ENCODE results near the gene CDH12.

The CDH12 gene

DNA sequence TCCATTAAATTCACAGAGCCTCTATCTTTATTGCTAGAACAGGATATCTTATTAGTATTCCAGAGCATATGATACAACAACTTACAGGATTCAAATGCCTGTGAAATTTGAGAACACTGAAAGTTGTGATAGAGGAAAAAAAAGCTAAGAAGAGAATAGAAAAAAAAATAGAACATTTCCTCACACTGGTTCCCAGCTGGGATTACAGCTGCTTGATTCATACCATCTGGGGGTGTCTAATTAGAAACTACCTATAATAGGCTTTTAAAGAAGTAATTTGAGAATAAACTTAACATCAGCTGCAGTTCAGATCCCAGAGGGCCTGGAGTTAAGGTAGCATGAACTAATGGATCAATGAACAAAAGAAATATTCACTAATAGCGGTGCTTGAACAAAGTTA is 922.0 kb downstream of the CDH12 start:
- TF ChIP-seq, protein P1, sequence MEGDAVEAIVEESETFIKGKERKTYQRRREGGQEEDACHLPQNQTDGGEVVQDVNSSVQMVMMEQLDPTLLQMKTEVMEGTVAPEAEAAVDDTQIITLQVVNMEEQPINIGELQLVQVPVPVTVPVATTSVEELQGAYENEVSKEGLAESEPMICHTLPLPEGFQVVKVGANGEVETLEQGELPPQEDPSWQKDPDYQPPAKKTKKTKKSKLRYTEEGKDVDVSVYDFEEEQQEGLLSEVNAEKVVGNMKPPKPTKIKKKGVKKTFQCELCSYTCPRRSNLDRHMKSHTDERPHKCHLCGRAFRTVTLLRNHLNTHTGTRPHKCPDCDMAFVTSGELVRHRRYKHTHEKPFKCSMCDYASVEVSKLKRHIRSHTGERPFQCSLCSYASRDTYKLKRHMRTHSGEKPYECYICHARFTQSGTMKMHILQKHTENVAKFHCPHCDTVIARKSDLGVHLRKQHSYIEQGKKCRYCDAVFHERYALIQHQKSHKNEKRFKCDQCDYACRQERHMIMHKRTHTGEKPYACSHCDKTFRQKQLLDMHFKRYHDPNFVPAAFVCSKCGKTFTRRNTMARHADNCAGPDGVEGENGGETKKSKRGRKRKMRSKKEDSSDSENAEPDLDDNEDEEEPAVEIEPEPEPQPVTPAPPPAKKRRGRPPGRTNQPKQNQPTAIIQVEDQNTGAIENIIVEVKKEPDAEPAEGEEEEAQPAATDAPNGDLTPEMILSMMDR (IDR thresholded peaks at IDR 0.05; ENCODE audit: insufficient read depth, missing control alignments) = no peak
- DNase-seq (ENCODE audit: insufficient read length, low spot score) (no peak), FAIRE-seq (peak; percentile 55)

DNA sequence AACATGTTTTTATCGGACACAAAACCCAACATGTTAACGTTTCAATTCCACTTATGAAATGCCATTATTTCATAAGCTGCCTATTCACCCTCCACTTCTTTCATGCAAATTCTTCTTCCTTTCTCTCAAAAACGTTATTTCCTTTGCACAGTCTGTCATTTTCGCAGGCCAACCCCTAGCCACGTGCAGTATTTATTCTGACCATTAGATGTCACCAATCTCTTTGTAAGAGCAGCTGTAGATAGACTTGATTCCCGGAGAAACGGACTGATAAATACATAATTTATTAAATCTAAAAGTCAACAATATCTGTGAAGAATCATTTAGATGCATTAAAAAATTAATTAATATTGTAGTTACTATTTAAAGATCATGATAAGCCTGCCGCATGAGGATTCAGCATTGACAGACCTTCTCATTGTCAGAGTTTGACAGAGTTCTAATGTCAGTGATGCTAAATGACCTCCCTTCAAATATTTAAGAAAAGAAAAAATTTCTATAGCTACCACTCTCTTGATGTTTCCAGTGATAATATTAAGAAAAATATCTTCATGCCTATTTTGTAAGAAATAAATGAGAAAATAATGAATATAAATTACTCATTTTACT is 933.6 kb downstream of the CDH12 start:
- no peak for DNase-seq (ENCODE audit: insufficient read length, low spot score)
- peak; percentile 77 for FAIRE-seq
- TF ChIP-seq, protein P1 (IDR thresholded peaks at IDR 0.05; ENCODE audit: insufficient read depth, missing control alignments) = peak; percentile 90

DNA sequence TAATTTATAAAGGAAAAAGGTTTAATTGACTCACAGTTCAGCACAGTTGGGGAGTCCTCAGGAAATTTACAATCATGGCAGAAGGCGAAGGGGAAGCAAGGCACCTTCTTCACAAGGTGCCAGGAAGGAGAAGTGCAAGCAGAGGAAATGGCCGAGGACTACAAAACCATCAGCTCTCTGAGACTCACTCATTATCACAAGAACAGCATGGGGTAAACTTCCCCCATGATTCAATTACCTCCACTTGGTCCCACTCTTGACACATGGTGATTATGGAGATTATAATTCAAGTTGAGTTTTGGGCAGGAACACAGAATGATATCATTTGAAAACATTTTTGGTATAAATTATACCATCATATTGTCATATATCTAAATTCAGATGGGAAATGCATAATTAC is 934.7 kb downstream of the CDH12 start:
- DNase-seq (ENCODE audit: insufficient read length, low spot score) (no peak), FAIRE-seq (no peak)
- TF ChIP-seq, protein P1 (IDR thresholded peaks at IDR 0.05; ENCODE audit: insufficient read depth, missing control alignments) = no peak

DNA sequence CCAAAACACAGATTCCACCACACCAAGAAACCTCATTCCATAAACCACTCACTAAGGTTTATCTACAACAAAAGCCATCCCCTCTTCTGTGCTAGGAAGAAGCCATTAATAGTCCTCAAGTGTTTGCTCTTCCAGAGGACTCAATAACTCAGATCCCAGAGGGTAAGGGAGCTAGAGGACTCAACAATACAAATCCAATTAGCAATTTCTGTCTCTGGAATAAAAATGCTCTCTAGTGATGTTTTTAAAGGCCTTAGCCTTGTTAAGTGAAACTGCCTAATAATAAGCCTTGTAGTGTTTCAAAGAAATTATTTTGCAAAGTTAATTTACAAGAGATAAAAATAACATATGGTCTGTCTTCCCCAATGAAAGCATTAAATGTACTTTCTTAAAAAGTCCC is 942.4 kb downstream of the CDH12 start:
- no peak for DNase-seq (ENCODE audit: insufficient read length, low spot score)
- no peak for FAIRE-seq
- TF ChIP-seq, protein P1 (IDR thresholded peaks at IDR 0.05; ENCODE audit: insufficient read depth, missing control alignments) = no peak

DNA sequence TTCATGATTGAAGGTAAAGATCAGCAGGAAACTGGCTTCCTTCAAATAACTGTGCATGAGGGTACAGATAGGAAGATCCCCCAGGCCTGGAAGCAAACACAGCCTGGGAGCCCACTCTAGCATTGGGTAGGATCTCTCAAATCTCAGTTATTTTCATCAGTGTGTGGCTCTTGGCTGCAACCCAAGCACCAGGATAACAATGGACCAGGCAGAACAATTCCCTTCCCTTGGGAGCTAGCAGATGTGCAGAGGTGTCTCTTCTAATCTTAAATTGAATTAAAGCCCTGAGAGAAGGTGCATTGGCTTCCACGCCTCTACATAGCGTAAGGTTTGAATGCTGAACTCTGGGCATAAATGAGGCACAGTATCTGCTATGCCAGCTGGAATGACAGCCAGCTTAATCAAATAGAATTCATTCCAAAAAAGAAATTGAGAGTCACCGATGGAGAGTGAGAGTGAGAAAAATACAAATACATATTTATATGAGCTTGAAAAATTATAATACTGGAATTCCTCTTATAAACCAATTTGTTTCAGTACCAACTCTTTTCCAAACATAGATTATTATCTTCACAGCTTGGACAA is 957.3 kb downstream of the CDH12 start:
- no peak for FAIRE-seq
- TF ChIP-seq, protein P1 (IDR thresholded peaks at IDR 0.05; ENCODE audit: insufficient read depth, missing control alignments) = no peak

DNA sequence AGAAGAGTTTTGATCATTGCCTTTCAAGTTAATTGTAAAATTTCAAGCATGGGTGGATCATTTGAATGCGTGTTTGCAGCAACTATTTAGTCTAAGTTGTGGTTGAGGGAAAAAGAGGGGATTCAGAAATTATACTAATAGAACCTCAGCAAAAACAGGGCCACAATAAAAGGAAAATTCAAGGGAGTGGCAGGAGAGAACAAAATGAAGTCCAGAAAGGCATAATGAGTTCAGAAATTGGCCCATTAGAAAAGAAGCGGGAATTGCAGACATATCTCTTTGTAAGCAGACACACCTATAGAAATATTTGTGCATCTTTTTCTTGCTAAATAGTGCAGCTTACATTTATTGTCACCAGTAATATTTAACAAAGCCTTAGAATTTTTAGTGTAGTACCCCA is 960.0 kb downstream of the CDH12 start:
- TF ChIP-seq, protein P1 (IDR thresholded peaks at IDR 0.05; ENCODE audit: insufficient read depth, missing control alignments) = no peak
- FAIRE-seq = no peak
- no peak for DNase-seq (ENCODE audit: insufficient read length, low spot score)

More for the DNA sequence above, 957.3 kb downstream of the CDH12 start:
- no peak for DNase-seq (ENCODE audit: insufficient read length, low spot score)

DNA sequence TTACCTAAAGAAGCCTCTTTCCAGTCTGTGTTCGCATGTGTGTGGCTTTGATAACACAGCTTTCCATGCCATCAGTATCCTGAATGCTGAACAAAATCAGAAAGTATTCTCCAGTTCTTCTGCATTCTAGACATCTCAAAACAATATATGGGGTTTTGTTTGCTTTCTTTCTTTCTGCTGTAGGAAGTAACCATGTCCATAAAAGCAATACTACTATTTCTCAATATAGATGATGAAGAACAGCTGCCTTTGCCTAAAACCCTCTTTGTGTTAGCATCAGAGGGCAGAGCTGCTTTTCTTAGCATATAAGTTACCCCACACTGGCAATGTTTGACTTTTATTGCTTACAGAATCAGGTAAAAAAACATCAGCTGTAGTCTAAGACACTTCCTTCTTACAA is 963.6 kb downstream of the CDH12 start:
- FAIRE-seq (no peak), DNase-seq (ENCODE audit: insufficient read length, low spot score) (no peak)
- TF ChIP-seq, protein P1 (IDR thresholded peaks at IDR 0.05; ENCODE audit: insufficient read depth, missing control alignments) = no peak

Measured in D721Med (cell line).